GM15510 (cell line): Measurements from ENCODE around the gene KDM4B.

Source experiments
- POLR2A ChIP-seq: IDR thresholded peaks from 3 replicates; pipeline ENCODE4 v1.6.1; 2011; ENCODE audit warnings: borderline replicate concordance; ENCODE audit not compliant: insufficient read length; ENCODE audit errors: extremely low read depth

The KDM4B gene

DNA sequence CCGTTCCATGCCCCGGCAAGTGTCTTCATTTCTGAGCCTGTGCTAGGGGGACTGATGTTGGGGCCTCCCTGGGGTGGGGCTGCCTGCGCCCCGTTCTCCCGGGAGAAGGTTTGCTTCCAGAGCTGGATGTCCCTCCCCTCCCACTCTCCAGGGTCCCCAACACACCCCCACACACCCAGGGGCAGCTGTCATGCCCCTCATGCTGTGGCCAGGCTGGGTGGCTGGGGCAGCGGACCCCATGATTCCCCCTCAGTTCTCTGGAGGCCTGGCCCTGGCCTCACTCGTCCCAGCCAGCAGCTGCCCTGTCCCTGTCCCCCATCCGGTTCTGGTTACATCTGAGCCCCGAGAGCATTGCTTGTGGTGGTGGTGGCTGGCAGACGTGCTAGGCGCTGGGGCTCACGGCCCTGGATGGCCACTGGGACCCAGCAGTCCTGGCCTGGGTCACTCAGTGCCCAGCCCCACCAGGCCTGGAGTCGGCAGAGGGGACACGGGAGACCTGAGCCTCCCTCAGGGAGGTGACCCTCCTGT lies 184.8 kb downstream of the KDM4B start:
- no peak for TF ChIP-seq POLR2A

DNA sequence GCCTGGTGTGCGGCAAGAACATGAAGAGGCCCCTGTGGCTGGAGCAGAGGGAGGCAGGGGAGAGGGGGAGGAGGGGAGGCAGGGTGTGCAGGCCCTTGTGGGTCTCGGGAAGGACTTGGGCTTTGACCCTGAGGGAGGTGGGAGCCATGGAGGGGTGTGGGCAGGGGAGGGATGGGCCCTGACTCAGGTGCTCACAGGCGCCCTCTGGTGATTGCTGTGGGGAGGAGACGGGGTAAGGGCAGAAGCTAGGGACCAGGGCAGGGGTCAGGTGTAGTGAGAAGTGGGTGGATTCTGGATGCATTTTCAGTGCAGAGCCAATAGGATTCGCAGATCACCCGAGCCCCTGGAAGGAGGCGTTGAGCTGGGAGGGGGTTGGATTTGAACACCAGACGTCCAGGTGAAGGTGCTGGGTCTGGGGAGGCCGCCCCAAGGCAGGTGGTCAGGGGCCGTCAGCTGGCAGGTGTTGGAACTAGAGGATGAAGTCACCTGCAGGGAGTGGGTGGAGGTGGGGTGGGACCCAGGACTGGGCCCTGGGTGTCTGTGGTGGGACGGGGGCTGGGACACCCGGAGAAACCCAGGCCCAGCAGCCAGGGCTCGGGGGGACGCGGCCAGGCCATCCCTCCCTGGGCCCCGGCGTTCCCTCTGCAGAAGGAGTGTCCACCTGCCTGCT lies 185.4 kb downstream of the KDM4B start:
- TF ChIP-seq POLR2A = no peak

- no peak for TF ChIP-seq POLR2A
These were observed 186.0 kb downstream of the KDM4B start for GRCh38 chr19:5154799-5155426.

DNA sequence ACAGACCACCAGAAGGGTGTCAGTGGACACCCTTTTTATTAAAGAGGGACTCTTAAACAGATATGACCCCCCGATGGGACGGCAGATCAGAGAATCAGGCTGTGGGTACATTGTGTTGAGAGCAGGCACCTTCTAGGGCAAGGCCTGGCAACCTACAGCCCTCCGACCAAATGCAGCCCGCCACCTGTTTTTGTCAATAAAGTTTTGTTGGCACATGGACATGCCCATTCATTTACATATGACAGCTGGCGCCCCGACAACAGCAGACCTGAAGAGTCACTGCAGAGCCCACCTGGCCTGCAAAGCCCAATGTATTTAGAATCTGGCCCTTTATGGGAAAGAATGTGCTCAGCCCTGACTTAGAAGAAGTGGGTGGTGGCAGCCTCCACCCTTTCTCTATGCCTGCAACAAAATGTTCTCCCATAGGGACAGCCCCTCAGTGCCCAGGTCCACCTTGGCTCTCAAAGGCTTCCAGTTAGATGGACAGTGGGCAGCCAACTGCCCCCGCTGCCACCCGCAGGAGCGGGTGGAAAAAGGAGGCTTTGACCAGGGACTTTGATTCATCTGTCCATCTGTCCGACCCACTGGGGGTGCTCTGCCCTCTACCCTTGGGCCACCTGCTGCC lies 186.8 kb downstream of the KDM4B start:
- TF ChIP-seq POLR2A = no peak

GRCh38 chr19:5156231-5156986 lies 187.5 kb downstream of the KDM4B start:
- TF ChIP-seq POLR2A = no peak

DNA sequence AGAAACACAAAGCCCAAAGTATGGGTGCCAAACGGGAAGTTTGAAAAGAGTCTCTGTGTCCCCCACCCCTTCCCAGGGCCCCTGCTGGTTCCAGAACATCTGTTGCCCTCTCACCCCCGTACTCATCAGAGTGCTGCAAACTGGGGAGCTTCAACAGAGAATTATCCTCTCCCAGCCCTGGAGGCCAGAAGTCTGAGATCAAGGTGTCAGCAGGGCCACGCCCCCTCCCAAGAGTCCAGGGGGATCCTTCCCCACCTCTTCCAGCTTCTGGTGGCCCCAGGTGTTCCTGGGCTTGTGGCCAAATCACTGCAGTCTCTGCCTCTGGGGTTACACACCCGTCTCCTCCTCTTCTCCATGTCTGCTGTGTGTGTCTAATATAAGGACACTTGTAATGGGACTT lies 188.3 kb downstream of the KDM4B start:
- no peak for TF ChIP-seq POLR2A

DNA sequence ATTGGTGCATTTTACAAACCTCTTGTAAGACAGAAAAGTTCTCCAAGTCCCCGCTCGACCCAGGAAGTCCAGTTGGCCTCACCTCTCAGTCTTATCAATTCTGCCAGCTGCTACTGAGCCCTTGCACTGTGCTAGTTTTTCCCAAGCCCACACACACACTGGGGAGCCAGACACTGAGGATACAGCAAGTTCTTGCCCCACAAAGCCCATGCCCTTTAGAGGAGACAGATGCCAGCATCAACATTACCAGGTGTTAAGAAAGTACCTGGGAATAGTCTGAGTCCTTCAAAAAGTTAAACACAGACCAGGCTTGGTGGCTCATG lies 196.7 kb downstream of the KDM4B start:
- TF ChIP-seq POLR2A = no peak

GRCh38 chr19:5166262-5166661 lies 197.3 kb downstream of the KDM4B start:
- no peak for TF ChIP-seq POLR2A

DNA sequence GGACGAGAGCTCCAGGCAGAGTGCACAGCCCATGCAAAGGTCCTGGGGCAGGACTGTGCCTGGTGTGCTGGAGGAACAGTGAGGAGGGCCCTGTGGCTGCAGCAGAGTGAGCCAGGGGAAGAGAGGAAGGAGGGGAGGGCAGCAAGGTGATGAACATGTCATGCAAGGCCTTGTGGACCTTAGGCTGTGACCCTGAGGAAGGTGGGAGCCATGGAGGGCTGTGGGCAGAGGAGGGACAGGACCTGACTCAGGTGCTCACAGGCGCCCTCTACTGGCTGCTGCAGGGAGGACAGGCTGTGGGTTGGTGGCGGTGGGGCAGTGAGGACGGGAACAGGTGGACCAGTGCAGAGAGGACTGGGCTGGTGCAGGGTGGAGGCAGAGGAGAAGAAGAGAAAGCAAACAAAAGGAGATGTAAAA lies 201.4 kb downstream of the KDM4B start:
- TF ChIP-seq POLR2A = no peak

GRCh38 chr19:5171711-5172110 lies 202.8 kb downstream of the KDM4B start:
- no peak for TF ChIP-seq POLR2A

GRCh38 chr19:5172859-5173630 lies 204.1 kb downstream of the KDM4B start:
- no peak for TF ChIP-seq POLR2A

DNA sequence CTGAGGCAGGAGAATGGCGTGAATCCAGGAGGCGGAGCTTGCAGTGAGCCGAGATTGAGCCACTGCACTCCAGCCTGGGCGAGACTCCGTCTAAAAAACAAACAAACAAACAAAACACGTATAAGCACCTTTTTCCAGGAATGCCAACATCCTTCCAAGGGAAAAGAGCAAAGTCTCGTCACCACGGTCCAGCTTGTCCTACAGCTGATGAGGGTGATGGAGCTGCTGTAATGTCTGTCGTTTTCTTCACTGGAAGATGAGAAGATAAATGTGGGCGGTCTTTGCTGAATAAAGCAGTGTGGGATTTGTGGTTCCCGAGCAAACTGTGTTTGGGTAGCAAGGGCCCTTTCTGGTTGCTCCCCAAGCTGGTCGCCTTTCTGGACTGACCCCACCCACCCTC lies 205.1 kb downstream of the KDM4B start:
- TF ChIP-seq POLR2A = no peak

- no peak for TF ChIP-seq POLR2A
These were observed 209.0 kb downstream of the KDM4B start for GRCh38 chr19:5177745-5178450.

DNA sequence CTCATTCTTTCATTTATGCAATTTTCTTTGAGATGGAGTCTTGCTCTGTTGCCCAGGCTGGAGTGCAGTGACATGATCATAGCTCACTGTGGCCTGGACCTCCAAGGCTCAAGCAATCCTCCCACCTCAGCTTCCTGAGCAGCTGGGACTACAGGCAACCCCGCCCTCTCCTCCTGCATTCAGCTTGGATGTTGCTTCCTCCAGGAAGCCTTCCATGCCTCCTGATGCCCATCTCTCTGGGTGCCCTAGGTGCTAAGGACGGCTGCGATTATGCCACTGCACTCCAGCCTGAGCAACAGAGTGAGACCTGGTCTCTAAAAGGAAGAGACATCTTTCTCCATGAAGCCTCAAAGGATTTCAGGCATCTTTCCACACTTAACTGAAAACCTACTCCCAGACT lies 209.9 kb downstream of the KDM4B start:
- TF ChIP-seq POLR2A = no peak

- no peak for TF ChIP-seq POLR2A
These were observed 210.3 kb downstream of the KDM4B start for GRCh38 chr19:5179256-5179655.

GRCh38 chr19:5181329-5181728 lies 212.4 kb downstream of the KDM4B start:
- TF ChIP-seq POLR2A = no peak
